Endothelial cell of umbilical vein (primary cell): ENCODE data around the gene NDUFS2. TPM values are rescaled to one million over a fixed set of nuclear protein-coding genes. Genes with fewer than 3 reads are reported as not detected.

Source experiments
- BruUV-seq: library from RNA; stranded (reverse); fragments of 400-500 nt; replicated peaks from 2 replicates; lab custom pipeline; 2021; lab: Mats Ljungman, UMichigan
- CTCF ChIA-PET: fragments of 300-600, 350-600 bp; sonication (Branson Sonifier 250); formaldehyde crosslinking; loops from one replicate; lab custom pipeline; 2021; ENCODE audit warnings: antibody characterized with exemption, inconsistent platforms; lab: Charles Lee
- POLR2A ChIA-PET: fragments of 300-600, 350-600 bp; sonication (Branson Sonifier 250); formaldehyde crosslinking; loops from one replicate; lab custom pipeline; 2021; ENCODE audit warnings: antibody characterized with exemption, inconsistent platforms; lab: Charles Lee
- DNase-seq: peaks from one replicate; pipeline ENCODE4 v3.0.0-alpha.2; 2011; ENCODE audit warnings: low read depth, low spot score
- FAIRE-seq: peaks from 2 replicates; lab custom pipeline; 2011; peaks lifted over from hg19 to GRCh38; lab: Jason Lieb, UNC
- H2AFZ ChIP-seq: 2 replicates; pipeline ENCODE4 v1.6.0; 2012; ENCODE audit warnings: low read depth, low read length, control low read depth, inconsistent platforms
- H3K27ac ChIP-seq: 2 replicates; pipeline ENCODE4 v1.5.1; 2011; ENCODE audit warnings: low read depth, mild to moderate bottlenecking, control low read depth, low read length, moderate library complexity; ENCODE audit not compliant: insufficient read depth
- H3K27me3 ChIP-seq, 2 experiments: 2 replicates each; pipeline versions ENCODE4 v1.6.0 to v1.6.1; 2011; ENCODE audit warnings: low read length in 2 of 2, mixed read lengths in 1 of 2; ENCODE audit not compliant: control insufficient read depth in 2 of 2, insufficient read depth in 2 of 2
- H3K36me3 ChIP-seq, 2 experiments: 2 replicates in 1 of 2; 3 replicates in 1 of 2; pipeline ENCODE4 v1.5.1; 2011; ENCODE audit warnings: low read length in 2 of 2, mild to moderate bottlenecking in 1 of 2, moderate library complexity in 1 of 2; ENCODE audit not compliant: control insufficient read depth in 2 of 2, insufficient read depth in 2 of 2; ENCODE audit errors: extremely low read depth in 1 of 2
- H3K4me1 ChIP-seq: 3 replicates; pipeline ENCODE4 v1.5.1; 2011; ENCODE audit warnings: mild to moderate bottlenecking, low read length; ENCODE audit not compliant: control insufficient read depth, insufficient read depth; ENCODE audit errors: extremely low read depth
- H3K4me2 ChIP-seq: 2 replicates; pipeline ENCODE4 v1.6.1; 2011; ENCODE audit warnings: low read length, control low read depth, mixed read lengths; ENCODE audit not compliant: insufficient read depth
- H3K4me3 ChIP-seq, 3 experiments: fragments of 200-600 bp in 1 of 3; sonication (generic), shearing (Covaris generic) in 1 of 3; replicated peaks in 1 of 3; 2 replicates each; pipeline ENCODE4 v1.5.1; 2011 to 2016; ENCODE audit warnings: control low read depth in 3 of 3, low read length in 3 of 3, mild to moderate bottlenecking in 2 of 3, inconsistent platforms in 1 of 3, low read depth in 1 of 3, moderate library complexity in 1 of 3; ENCODE audit not compliant: insufficient read depth in 1 of 3
- H3K79me2 ChIP-seq: 2 replicates; pipeline ENCODE4 v1.6.0; 2012; ENCODE audit warnings: low read length, inconsistent platforms; ENCODE audit not compliant: control insufficient read depth, insufficient read depth
- H3K9ac ChIP-seq: replicated peaks from 2 replicates; pipeline ENCODE3; 2011; ENCODE audit warnings: low read length, control low read depth; ENCODE audit not compliant: insufficient read depth; ENCODE audit errors: extremely low read depth
- H3K9me1 ChIP-seq: replicated peaks from 3 replicates; pipeline ENCODE4 v1.6.0; 2011; ENCODE audit warnings: mild to moderate bottlenecking, low read length; ENCODE audit not compliant: control insufficient read depth, insufficient read depth; ENCODE audit errors: extremely low read depth
- H3K9me3 ChIP-seq: replicated peaks from 2 replicates; pipeline ENCODE4 v1.5.1; 2012; ENCODE audit warnings: low read length, inconsistent platforms; ENCODE audit not compliant: control insufficient read depth, insufficient read depth
- H4K20me1 ChIP-seq: replicated peaks from 2 replicates; pipeline ENCODE3; 2011; ENCODE audit warnings: mild to moderate bottlenecking, low read length; ENCODE audit not compliant: control insufficient read depth, insufficient read depth; ENCODE audit errors: extremely low read depth
- EZH2 ChIP-seq: IDR thresholded peaks from 2 replicates; pipeline ENCODE4 v1.6.1; 2012; ENCODE audit warnings: borderline replicate concordance, low read depth, mild to moderate bottlenecking, moderate library complexity, low read length, inconsistent platforms; ENCODE audit not compliant: severe bottlenecking
- FOS ChIP-seq: IDR thresholded peaks from 2 replicates; pipeline ENCODE4 v1.6.1; 2011; ENCODE audit warnings: mild to moderate bottlenecking, low read length, moderate library complexity, borderline replicate concordance; ENCODE audit not compliant: insufficient read depth
- GATA2 ChIP-seq: IDR thresholded peaks from 2 replicates; pipeline ENCODE4 v1.7.0; 2011; ENCODE audit warnings: low read depth, mild to moderate bottlenecking, moderate library complexity, mixed read lengths, low read length; ENCODE audit not compliant: insufficient read length, insufficient read depth
- JUN ChIP-seq: IDR thresholded peaks from 2 replicates; pipeline ENCODE4 v1.6.1; 2011; ENCODE audit warnings: borderline replicate concordance, low read depth; ENCODE audit not compliant: insufficient read length, insufficient read depth
- MYC ChIP-seq: IDR thresholded peaks from one replicate; pipeline ENCODE4 v1.6.1; 2011; ENCODE audit warnings: mild to moderate bottlenecking, low read depth, low read length
- POLR2A ChIP-seq: IDR thresholded peaks from 2 replicates; pipeline ENCODE4 v1.6.1; 2012; ENCODE audit warnings: low read depth, mild to moderate bottlenecking, control low read depth, low read length
- POLR2AphosphoS5 ChIP-seq: IDR thresholded peaks from 2 replicates; pipeline ENCODE4 v1.6.1; 2012; ENCODE audit warnings: low read depth, mild to moderate bottlenecking, control low read depth, low read length, moderate library complexity; ENCODE audit not compliant: insufficient read depth
- dilution Hi-C: fragments of 300-500 bp; cut with MboI; formaldehyde crosslinking; loops from one replicate; pipeline ENCODE4 v1.15.0; 2019; ENCODE audit warnings: low sequenced_read_pairs; ENCODE audit not compliant: extremely low pct_ligation_motif_present
- intact Hi-C: fragments of 100-400 bp; cut with micrococcal nuclease; formaldehyde crosslinking; loops from one replicate; pipeline ENCODE4 v1.10.0; 2022
- polyA plus RNA-seq, 4 experiments: library from polyadenylated mRNA; depleted of rRNA in 3 of 4; stranded (reverse) in 3 of 4; unstranded in 1 of 4; fragments of >200 nt; gene quantifications; 2 replicates each; pipeline versions ENCODE4 v1.2.1 to v1.2.3, GENCODE V29; 2011 to 2012; ENCODE audit warnings: missing spikeins in 1 of 4
- total RNA-seq: library from RNA; stranded (reverse); gene quantifications from 2 replicates; pipeline ENCODE4 v1.2.3, GENCODE V29; 2021
- TF ChIP-seq, protein P1 (sequence below): IDR thresholded peaks from 2 replicates; pipeline ENCODE4 v1.6.1; 2011; ENCODE audit not compliant: insufficient read depth, insufficient read length
- TF ChIP-seq, protein P2 (sequence below), 2 donors: IDR thresholded peaks; 1 replicate in 1 of 2; 2 replicates in 1 of 2; pipeline ENCODE4 v1.5.1; 2011; ENCODE audit warnings: low read length in 2 of 2, mild to moderate bottlenecking in 2 of 2, moderate library complexity in 2 of 2, control low read depth in 1 of 2, inconsistent platforms in 1 of 2, low read depth in 1 of 2; ENCODE audit not compliant: insufficient read depth in 1 of 2; ENCODE audit errors: extremely low read depth in 1 of 2

NDUFS2 gene
- total and polyA plus RNA-seq, 2 donors (not counting 3 experiments of a cell fraction or from before 2014, with no cell fraction given): 95.1 to 130 TPM

DNA sequence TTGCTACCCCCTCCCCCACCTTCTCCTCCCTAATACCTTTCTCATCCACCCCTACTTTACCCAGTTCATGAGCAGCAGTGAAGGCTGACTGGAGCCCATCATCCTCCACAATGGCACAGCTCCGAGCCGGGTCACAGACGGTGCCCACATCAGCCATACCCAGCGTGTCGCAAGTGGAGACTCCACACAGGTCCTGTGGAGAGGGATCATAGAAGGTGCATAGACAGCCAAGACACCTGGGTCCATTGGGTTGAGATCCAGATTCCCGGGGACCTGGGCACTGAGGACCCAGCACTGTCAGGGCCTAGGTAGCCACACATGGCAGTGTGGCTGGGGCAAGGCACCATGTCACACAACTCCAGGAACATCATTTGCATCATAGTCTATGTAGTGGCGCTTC lies 6.1 kb upstream of the NDUFS2 start:
- Histone ChIP-seq H3K4me1 (peaks cover 47% of the 10 kb centered on the region), H3K4me3 (no peak overlapping the region), H3K4me2 (no peak overlapping the region), H3K9me3 (no peaks in the 10 kb centered on the region), H3K79me2 (peaks cover 34% of the 10 kb centered on the region), H3K27me3 (no peaks in the 10 kb centered on the region), H2AFZ (no peak overlapping the region), H4K20me1 (no peaks in the 10 kb centered on the region), H3K9me1 (no peaks in the 10 kb centered on the region), H3K9ac (no peak overlapping the region), H3K27ac (no peak overlapping the region), H3K36me3 (peaks cover 3% of the 10 kb centered on the region in 2 experiments)
- dilution Hi-C loops: no loop called here
- BruUV-seq: no TSS peak
- no peak for FAIRE-seq
- CTCF ChIA-PET: no interaction called here
- POLR2A ChIA-PET: no interaction called here
- intact Hi-C loops: no loop called here
- no peak for TF ChIP-seq POLR2A
- TF ChIP-seq MYC: no peak
- no peak for TF ChIP-seq JUN
- TF ChIP-seq EZH2: no peak
- TF ChIP-seq POLR2AphosphoS5: no peak
- TF ChIP-seq FOS: no peak
- TF ChIP-seq, protein P1, sequence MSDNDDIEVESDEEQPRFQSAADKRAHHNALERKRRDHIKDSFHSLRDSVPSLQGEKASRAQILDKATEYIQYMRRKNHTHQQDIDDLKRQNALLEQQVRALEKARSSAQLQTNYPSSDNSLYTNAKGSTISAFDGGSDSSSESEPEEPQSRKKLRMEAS: no peak
- TF ChIP-seq GATA2: no peak
- TF ChIP-seq, protein P2, sequence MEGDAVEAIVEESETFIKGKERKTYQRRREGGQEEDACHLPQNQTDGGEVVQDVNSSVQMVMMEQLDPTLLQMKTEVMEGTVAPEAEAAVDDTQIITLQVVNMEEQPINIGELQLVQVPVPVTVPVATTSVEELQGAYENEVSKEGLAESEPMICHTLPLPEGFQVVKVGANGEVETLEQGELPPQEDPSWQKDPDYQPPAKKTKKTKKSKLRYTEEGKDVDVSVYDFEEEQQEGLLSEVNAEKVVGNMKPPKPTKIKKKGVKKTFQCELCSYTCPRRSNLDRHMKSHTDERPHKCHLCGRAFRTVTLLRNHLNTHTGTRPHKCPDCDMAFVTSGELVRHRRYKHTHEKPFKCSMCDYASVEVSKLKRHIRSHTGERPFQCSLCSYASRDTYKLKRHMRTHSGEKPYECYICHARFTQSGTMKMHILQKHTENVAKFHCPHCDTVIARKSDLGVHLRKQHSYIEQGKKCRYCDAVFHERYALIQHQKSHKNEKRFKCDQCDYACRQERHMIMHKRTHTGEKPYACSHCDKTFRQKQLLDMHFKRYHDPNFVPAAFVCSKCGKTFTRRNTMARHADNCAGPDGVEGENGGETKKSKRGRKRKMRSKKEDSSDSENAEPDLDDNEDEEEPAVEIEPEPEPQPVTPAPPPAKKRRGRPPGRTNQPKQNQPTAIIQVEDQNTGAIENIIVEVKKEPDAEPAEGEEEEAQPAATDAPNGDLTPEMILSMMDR (IDR thresholded peaks at IDR 0.05; ENCODE audit: extremely low read depth in 1 of 2, insufficient read depth in 1 of 2, low read depth in 1 of 2, low read length in 2 of 2): no peak
- DNase-seq: no peak
